Activated naive CD8-positive, alpha-beta T cell (primary cell): ENCODE data around the gene ARHGAP42.

ENCODE experiments used
- H3K27ac Mint-ChIP-seq: one replicate; pipeline ENCODE4 v1.8.0; 2021; ENCODE audit warnings: mixed read lengths
- H3K27me3 Mint-ChIP-seq: one replicate; pipeline ENCODE4 v1.8.0; 2021; ENCODE audit warnings: mixed read lengths
- H3K36me3 Mint-ChIP-seq: one replicate; pipeline ENCODE4 v1.8.0; 2021; ENCODE audit warnings: mixed read lengths
- H3K4me1 Mint-ChIP-seq: one replicate; pipeline ENCODE4 v1.8.0; 2021; ENCODE audit warnings: low read depth, mixed read lengths
- H3K4me3 Mint-ChIP-seq: one replicate; pipeline ENCODE4 v1.8.0; 2021; ENCODE audit warnings: mild to moderate bottlenecking, mixed read lengths
- H3K9me3 Mint-ChIP-seq: one replicate; pipeline ENCODE4 v1.8.0; 2021; ENCODE audit warnings: low read depth, mixed read lengths

ARHGAP42 gene

GRCh38 chr11:101030015-101030414, 342.9 kb downstream of the ARHGAP42 start:
- H3K36me3 Mint-ChIP-seq: no peaks in the 10 kb centered on the region
- no peaks in the 10 kb centered on the region for H3K27me3 Mint-ChIP-seq
- H3K4me3 Mint-ChIP-seq: no peak overlapping the region
- no peak overlapping the region for H3K27ac Mint-ChIP-seq
- no peaks in the 10 kb centered on the region for H3K4me1 Mint-ChIP-seq
- H3K9me3 Mint-ChIP-seq: no peaks in the 10 kb centered on the region

GRCh38 chr11:101030692-101031091, 343.6 kb downstream of the ARHGAP42 start:
- no peaks in the 10 kb centered on the region for H3K27me3 Mint-ChIP-seq

GRCh38 chr11:101031713-101032112, 344.6 kb downstream of the ARHGAP42 start:
- no peak overlapping the region for H3K27ac Mint-ChIP-seq
- H3K36me3 Mint-ChIP-seq: no peaks in the 10 kb centered on the region
- no peak overlapping the region for H3K4me3 Mint-ChIP-seq
- H3K4me1 Mint-ChIP-seq: no peaks in the 10 kb centered on the region
- H3K9me3 Mint-ChIP-seq: no peaks in the 10 kb centered on the region
- no peaks in the 10 kb centered on the region for H3K27me3 Mint-ChIP-seq

More at GRCh38 chr11:101030692-101031091, 343.6 kb downstream of the ARHGAP42 start:
- H3K4me3 Mint-ChIP-seq: no peak overlapping the region
- no peak overlapping the region for H3K27ac Mint-ChIP-seq
- no peaks in the 10 kb centered on the region for H3K4me1 Mint-ChIP-seq
- H3K36me3 Mint-ChIP-seq: no peaks in the 10 kb centered on the region
- H3K9me3 Mint-ChIP-seq: no peaks in the 10 kb centered on the region

- H3K27me3 Mint-ChIP-seq: no peaks in the 10 kb centered on the region
- no peaks in the 10 kb centered on the region for H3K9me3 Mint-ChIP-seq
- H3K4me3 Mint-ChIP-seq: no peak overlapping the region
- no peak overlapping the region for H3K27ac Mint-ChIP-seq
- no peaks in the 10 kb centered on the region for H3K4me1 Mint-ChIP-seq
- H3K36me3 Mint-ChIP-seq: no peaks in the 10 kb centered on the region
These were observed 345.9 kb downstream of the ARHGAP42 start for GRCh38 chr11:101032991-101033390.

- Mint-ChIP-seq H3K36me3 (no peaks in the 10 kb centered on the region), H3K27me3 (no peaks in the 10 kb centered on the region), H3K4me3 (no peak overlapping the region), H3K9me3 (no peaks in the 10 kb centered on the region), H3K4me1 (no peaks in the 10 kb centered on the region), H3K27ac (no peak overlapping the region)
These were observed 347.0 kb downstream of the ARHGAP42 start for GRCh38 chr11:101034076-101034475.

- no peak overlapping the region for H3K27ac Mint-ChIP-seq
- H3K36me3 Mint-ChIP-seq: no peaks in the 10 kb centered on the region
- no peaks in the 10 kb centered on the region for H3K9me3 Mint-ChIP-seq
- H3K4me1 Mint-ChIP-seq: no peaks in the 10 kb centered on the region
- no peak overlapping the region for H3K4me3 Mint-ChIP-seq
- no peaks in the 10 kb centered on the region for H3K27me3 Mint-ChIP-seq
These were observed 348.8 kb downstream of the ARHGAP42 start for GRCh38 chr11:101035872-101036271.
